ENCODE data around the gene CWC27.

The CWC27 gene

GRCh38 chr5:64864171-64864570 lies 95.4 kb downstream of the CWC27 start:
- TF ChIP-seq CTCF (IDR thresholded peaks at IDR 0.05): no peak
- H3K4me3 Mint-ChIP-seq: no peak overlapping the region
- no peak overlapping the region for H3K27ac Mint-ChIP-seq
- H3K27me3 Mint-ChIP-seq (ENCODE audit: low read depth, poor library complexity): no peaks in the 10 kb centered on the region
- DNase-seq: no peak
- no peaks in the 10 kb centered on the region for H3K4me1 Mint-ChIP-seq
- peaks cover 8% of the 10 kb centered on the region for H3K36me3 Mint-ChIP-seq (ENCODE audit: low read depth)
- no peaks in the 10 kb centered on the region for H3K9me3 Mint-ChIP-seq

- no peak for DNase-seq
- Mint-ChIP-seq H3K4me3 (no peak overlapping the region), H3K36me3 (ENCODE audit: low read depth) (peaks cover 8% of the 10 kb centered on the region), H3K4me1 (no peaks in the 10 kb centered on the region), H3K27ac (no peak overlapping the region), H3K27me3 (ENCODE audit: low read depth, poor library complexity) (no peaks in the 10 kb centered on the region), H3K9me3 (no peaks in the 10 kb centered on the region)
- TF ChIP-seq CTCF (IDR thresholded peaks at IDR 0.05): no peak
These were observed 96.9 kb downstream of the CWC27 start for GRCh38 chr5:64865662-64866061.

- Mint-ChIP-seq H3K4me1 (no peaks in the 10 kb centered on the region), H3K27me3 (ENCODE audit: low read depth, poor library complexity) (no peaks in the 10 kb centered on the region), H3K9me3 (no peaks in the 10 kb centered on the region), H3K27ac (no peak overlapping the region), H3K36me3 (ENCODE audit: low read depth) (no peaks in the 10 kb centered on the region), H3K4me3 (no peak overlapping the region)
- TF ChIP-seq CTCF (IDR thresholded peaks at IDR 0.05): no peak
- DNase-seq: no peak
These were observed 100.7 kb downstream of the CWC27 start for GRCh38 chr5:64869419-64869818.

- peak overlapping the region; percentile 47 for H3K27ac Mint-ChIP-seq
- H3K4me1 Mint-ChIP-seq: no peaks in the 10 kb centered on the region
- H3K36me3 Mint-ChIP-seq (ENCODE audit: low read depth): peaks cover 2% of the 10 kb centered on the region
- no peaks in the 10 kb centered on the region for H3K9me3 Mint-ChIP-seq
- H3K4me3 Mint-ChIP-seq: no peak overlapping the region
- no peak for DNase-seq
- no peak for TF ChIP-seq CTCF (IDR thresholded peaks at IDR 0.05)
- no peaks in the 10 kb centered on the region for H3K27me3 Mint-ChIP-seq (ENCODE audit: low read depth, poor library complexity)
These were observed 103.3 kb downstream of the CWC27 start for GRCh38 chr5:64872044-64872443.

- no peak for TF ChIP-seq CTCF (IDR thresholded peaks at IDR 0.05)
- no peak overlapping the region for H3K4me3 Mint-ChIP-seq
- no peaks in the 10 kb centered on the region for H3K4me1 Mint-ChIP-seq
- no peaks in the 10 kb centered on the region for H3K27me3 Mint-ChIP-seq (ENCODE audit: low read depth, poor library complexity)
- no peak for DNase-seq
- H3K36me3 Mint-ChIP-seq (ENCODE audit: low read depth): peaks cover 6% of the 10 kb centered on the region
- no peak overlapping the region for H3K27ac Mint-ChIP-seq
- no peaks in the 10 kb centered on the region for H3K9me3 Mint-ChIP-seq
These were observed 104.7 kb downstream of the CWC27 start for GRCh38 chr5:64873441-64873840.

GRCh38 chr5:64874753-64875152 lies 106.0 kb downstream of the CWC27 start:
- H3K36me3 Mint-ChIP-seq (ENCODE audit: low read depth): peaks cover 6% of the 10 kb centered on the region
- DNase-seq: no peak
- TF ChIP-seq CTCF (IDR thresholded peaks at IDR 0.05): no peak
- H3K27ac Mint-ChIP-seq: no peak overlapping the region
- H3K4me1 Mint-ChIP-seq: no peaks in the 10 kb centered on the region
- no peak overlapping the region for H3K4me3 Mint-ChIP-seq
- no peaks in the 10 kb centered on the region for H3K27me3 Mint-ChIP-seq (ENCODE audit: low read depth, poor library complexity)
- no peaks in the 10 kb centered on the region for H3K9me3 Mint-ChIP-seq
